Measurements from ENCODE around the gene SLC10A3.

The SLC10A3 gene

DNA sequence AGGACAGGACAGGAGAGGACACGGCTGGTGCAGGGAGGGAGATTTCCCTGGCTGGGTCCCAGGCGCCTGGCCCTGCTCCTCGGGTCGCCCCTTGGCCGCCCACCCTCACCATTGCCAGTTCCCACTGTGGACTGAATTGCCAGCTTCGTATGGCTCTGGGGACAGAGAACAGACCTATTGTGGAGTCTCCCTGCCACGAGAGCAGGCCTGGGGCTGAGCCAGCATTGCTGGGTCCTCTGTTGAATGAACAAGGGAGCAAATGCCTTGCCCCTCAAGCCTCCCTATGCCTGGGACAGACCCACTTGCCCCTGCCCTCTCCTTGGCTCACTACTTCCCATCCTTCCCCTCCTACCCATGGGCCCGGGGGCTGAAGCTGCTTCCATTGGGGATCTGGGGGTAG lies 28.0 kb downstream of the SLC10A3 start:
- ChIA-PET POLR2A (ENCODE audit: low non-redundant PET) (no interaction called here), CTCF (no interaction called here)
- DNase-seq (ENCODE audit: low spot score) = no peak
- H3K27ac ChIP-seq = no peak overlapping the region
- TF ChIP-seq, protein P1, sequence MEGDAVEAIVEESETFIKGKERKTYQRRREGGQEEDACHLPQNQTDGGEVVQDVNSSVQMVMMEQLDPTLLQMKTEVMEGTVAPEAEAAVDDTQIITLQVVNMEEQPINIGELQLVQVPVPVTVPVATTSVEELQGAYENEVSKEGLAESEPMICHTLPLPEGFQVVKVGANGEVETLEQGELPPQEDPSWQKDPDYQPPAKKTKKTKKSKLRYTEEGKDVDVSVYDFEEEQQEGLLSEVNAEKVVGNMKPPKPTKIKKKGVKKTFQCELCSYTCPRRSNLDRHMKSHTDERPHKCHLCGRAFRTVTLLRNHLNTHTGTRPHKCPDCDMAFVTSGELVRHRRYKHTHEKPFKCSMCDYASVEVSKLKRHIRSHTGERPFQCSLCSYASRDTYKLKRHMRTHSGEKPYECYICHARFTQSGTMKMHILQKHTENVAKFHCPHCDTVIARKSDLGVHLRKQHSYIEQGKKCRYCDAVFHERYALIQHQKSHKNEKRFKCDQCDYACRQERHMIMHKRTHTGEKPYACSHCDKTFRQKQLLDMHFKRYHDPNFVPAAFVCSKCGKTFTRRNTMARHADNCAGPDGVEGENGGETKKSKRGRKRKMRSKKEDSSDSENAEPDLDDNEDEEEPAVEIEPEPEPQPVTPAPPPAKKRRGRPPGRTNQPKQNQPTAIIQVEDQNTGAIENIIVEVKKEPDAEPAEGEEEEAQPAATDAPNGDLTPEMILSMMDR (conservative IDR thresholded peaks at IDR 0.05; ENCODE audit: low read depth) = no peak

DNA sequence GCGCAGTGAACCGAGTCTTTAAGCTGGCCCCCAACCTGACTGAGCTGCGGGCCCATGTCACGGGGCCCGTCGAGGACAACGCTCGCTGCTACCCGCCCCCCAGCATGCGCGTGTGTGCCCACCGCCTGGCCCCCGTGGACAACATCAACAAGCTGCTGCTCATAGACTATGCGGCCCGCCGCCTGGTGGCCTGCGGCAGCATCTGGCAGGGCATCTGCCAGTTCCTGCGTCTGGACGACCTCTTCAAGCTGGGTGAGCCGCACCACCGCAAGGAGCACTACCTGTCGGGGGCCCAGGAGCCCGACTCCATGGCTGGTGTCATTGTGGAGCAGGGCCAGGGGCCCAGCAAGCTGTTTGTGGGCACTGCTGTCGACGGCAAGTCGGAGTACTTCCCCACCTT lies 30.1 kb downstream of the SLC10A3 start:
- TF ChIP-seq, protein P1 (conservative IDR thresholded peaks at IDR 0.05; ENCODE audit: low read depth) = no peak
- peak overlapping the region; percentile 73 for H3K27ac ChIP-seq
- ChIA-PET CTCF (interaction anchor here (0.5 kb wide), 1 partner anchor 55 kb away, joined by 3 read pairs; no protein-coding TSS in a partner anchor), POLR2A (ENCODE audit: low non-redundant PET) (interaction anchor here (1.0 kb wide), 1 partner anchor 86 kb away, joined by 3 read pairs; the partner anchor contains the start of gene FLNA)
- DNase-seq (ENCODE audit: low spot score) = no peak

DNA sequence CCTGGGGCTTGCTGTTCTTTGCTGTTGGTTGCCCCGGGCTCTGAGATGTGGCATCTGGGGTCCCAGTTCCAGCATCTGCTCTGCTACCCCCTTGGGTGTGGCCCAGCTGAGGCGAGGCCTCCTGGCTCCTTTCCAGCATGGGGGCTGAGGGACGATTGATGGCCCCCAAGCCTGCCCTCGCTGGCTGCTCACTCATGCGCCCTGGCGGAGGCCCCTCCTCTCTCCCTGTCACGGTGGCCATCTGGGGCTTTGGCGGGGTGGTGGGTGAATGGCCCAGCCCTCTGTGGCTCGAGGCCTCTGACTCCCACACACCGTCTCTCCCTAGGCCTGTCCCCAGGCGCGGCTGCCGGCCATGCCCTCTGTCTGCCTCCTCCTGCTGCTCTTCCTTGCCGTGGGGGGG lies 30.6 kb downstream of the SLC10A3 start:
- TF ChIP-seq, protein P1 (conservative IDR thresholded peaks at IDR 0.05; ENCODE audit: low read depth) = no peak
- no peak for DNase-seq (ENCODE audit: low spot score)
- H3K27ac ChIP-seq = peak overlapping the region; percentile 73
- CTCF ChIA-PET = interaction anchor here (0.5 kb wide), 1 partner anchor 55 kb away, joined by 3 read pairs; no protein-coding TSS in a partner anchor
- POLR2A ChIA-PET (ENCODE audit: low non-redundant PET) = interaction anchor here (1.0 kb wide), 1 partner anchor 86 kb away, joined by 3 read pairs; the partner anchor contains the start of gene FLNA

DNA sequence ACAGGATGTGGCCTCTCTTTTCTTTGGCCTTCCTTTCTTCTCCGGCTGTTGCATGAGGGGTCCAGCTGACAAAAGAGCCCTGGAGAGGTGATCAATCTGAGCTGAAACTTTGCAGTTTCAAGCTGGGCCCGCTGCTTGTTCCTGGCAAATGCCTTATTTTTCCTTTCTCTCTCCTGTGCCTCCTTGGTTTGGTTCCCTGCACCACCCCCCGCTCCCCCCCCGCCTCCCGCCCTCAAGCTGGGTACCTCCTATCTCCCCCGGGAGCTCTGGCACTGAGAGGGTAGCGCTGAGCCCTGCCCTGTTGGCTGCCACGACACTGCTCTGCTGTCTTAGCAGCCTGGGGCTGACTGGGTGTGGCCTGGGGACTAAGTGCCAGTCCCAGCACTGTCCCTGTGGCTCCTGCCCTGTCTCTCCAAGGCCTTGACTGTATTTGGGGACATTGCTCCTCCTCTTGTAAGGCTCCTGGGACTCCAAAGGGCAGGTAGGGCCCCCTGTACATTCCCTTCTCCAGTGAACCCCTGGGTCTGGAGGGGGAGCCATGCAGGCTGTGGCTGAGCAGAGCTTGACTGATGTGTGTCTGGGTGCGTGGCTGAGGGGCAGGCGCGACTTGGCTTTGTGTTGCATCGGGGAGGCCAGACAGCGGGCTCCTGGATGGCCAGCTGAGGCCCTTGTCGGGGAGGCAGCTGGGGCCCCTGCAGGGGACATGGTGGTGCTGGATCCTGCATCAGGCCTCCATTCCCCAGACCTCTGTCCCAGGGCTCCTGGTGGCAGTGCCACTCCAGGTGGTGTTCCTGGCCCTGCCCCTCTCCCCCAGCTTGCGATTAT lies 31.3 kb downstream of the SLC10A3 start:
- no peak for DNase-seq (ENCODE audit: low spot score)
- H3K27ac ChIP-seq = peak overlapping the region; percentile 73
- POLR2A ChIA-PET (ENCODE audit: low non-redundant PET) = interaction anchor here (1.0 kb wide), 1 partner anchor 85 kb away, joined by 3 read pairs; the partner anchor contains the start of gene FLNA
- CTCF ChIA-PET = no interaction called here
- TF ChIP-seq, protein P1 (conservative IDR thresholded peaks at IDR 0.05; ENCODE audit: low read depth) = no peak

DNA sequence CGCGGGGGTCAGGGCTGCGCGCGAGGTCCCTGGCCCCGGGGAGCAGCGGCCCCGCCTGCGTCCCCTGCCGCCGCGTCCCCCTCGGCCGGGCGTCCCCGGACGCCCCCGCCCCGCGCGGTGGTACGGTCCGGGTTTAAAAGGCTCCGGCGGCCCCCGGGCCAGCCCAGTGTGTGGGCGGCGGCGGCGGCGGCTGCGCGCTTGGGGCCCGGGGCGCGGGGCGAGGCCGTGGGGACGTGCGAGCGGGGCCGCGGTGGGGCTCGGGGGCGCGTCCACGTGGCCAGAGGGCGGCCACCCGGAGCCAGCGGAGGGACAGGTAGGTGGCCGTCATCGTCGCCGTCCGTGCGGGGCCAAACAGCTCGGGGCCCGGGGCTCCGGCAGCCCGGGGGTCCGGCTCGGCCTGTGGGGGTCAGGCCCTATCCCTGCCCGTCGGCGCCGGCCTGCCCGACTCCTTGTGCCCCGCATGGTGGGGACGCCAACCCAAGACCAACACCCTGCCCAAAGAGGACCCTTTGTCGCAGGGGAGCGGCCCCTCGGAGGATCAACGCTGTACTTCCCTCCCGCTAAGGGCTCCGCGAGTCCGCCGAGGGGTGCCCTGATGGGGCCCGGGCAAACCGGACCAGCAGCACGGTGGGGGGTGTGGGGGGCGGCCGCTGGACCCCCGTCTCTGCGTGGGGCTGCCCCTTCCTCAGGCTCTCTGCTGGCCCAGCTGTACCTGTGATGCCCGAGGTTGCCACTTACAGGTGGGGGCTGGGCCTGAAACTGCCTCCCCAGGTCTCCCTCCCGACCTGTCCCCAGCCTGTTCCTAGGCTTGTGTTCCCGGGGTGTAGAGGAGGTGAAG lies 32.1 kb downstream of the SLC10A3 start, which contains the start of gene PLXNA3:
PLXNA3 (plus strand) TSS at position 166 of the 838 bp plus-strand sequence. CDS start 1,903 bp downstream, outside the sequence.
- POLR2A ChIA-PET (ENCODE audit: low non-redundant PET) = interaction anchor here (0.6 kb wide), 1 partner anchor 20 kb away, joined by 3 read pairs; no protein-coding TSS in a partner anchor
- TF ChIP-seq, protein P1 (conservative IDR thresholded peaks at IDR 0.05; ENCODE audit: low read depth) = no peak
- CTCF ChIA-PET = no interaction called here
- DNase-seq (ENCODE audit: low spot score) = peak; percentile 44
- peak within 1 kb of the TSS; percentile 73 for H3K27ac ChIP-seq
